AG08396 (cell line): ENCODE results near the gene MECR.

Source experiments
- DNase-seq: peaks from one replicate; pipeline ENCODE4 v3.0.0; 2012; ENCODE audit warnings: low spot score, mixed read lengths

The MECR gene

GRCh38 chr1:29230553-29231378, at the start of gene MECR:
TSS of gene MECR (minus strand) at chr1:29230934. CDS start at chr1:29230906, 28 bp downstream.
- DNase-seq = peak; percentile 97

GRCh38 chr1:29279951-29280391, 49.2 kb upstream of the MECR start:
- DNase-seq = no peak

- DNase-seq = no peak
Measured at GRCh38 chr1:29279406-29279805, 48.7 kb upstream of the MECR start.

- DNase-seq = no peak
Measured at GRCh38 chr1:29278124-29278523, 47.4 kb upstream of the MECR start.

- no peak for DNase-seq
Measured at GRCh38 chr1:29275435-29275834, 44.7 kb upstream of the MECR start.

GRCh38 chr1:29272147-29272907, 41.6 kb upstream of the MECR start:
- DNase-seq = no peak

- DNase-seq = peak; percentile 86
Measured at GRCh38 chr1:29271724-29272123, 41.0 kb upstream of the MECR start.

GRCh38 chr1:29270929-29271521, 40.3 kb upstream of the MECR start:
- DNase-seq = no peak

- no peak for DNase-seq
Measured at GRCh38 chr1:29269382-29269781, 38.6 kb upstream of the MECR start.

- no peak for DNase-seq
Measured at GRCh38 chr1:29267321-29268070, 36.8 kb upstream of the MECR start.

GRCh38 chr1:29266912-29267311, 36.2 kb upstream of the MECR start:
- DNase-seq = no peak

- peak; percentile 65 for DNase-seq
Measured at GRCh38 chr1:29264773-29265389, 34.1 kb upstream of the MECR start.

GRCh38 chr1:29260531-29260930, 29.8 kb upstream of the MECR start:
- DNase-seq = no peak

- peak; percentile 93 for DNase-seq
Measured at GRCh38 chr1:29259802-29260441, 29.2 kb upstream of the MECR start.

- no peak for DNase-seq
Measured at GRCh38 chr1:29258976-29259801, 28.5 kb upstream of the MECR start.

- no peak for DNase-seq
Measured at GRCh38 chr1:29258189-29258975, 27.6 kb upstream of the MECR start.

- DNase-seq = no peak
Measured at GRCh38 chr1:29256979-29257804, 26.5 kb upstream of the MECR start.

- DNase-seq = no peak
Measured at GRCh38 chr1:29256394-29256793, 25.7 kb upstream of the MECR start.
